Urinary bladder (tissue), 4 donors: ENCODE data around the gene NEB. TPM values are rescaled to one million over a fixed set of nuclear protein-coding genes. Genes with fewer than 3 reads are reported as not detected.

ENCODE experiments used
- DNase-seq: peaks from one replicate; pipeline ENCODE4 v3.0.0-alpha.2; 2015; ENCODE audit errors: extremely low spot score
- H3K27ac ChIP-seq: one replicate; pipeline ENCODE4 v1.5.1; 2013; ENCODE audit warnings: low read depth, mild to moderate bottlenecking, moderate library complexity
- H3K36me3 ChIP-seq: one replicate; pipeline ENCODE4 v1.6.1; 2013; ENCODE audit warnings: mild to moderate bottlenecking, moderate library complexity; ENCODE audit not compliant: insufficient read depth
- H3K4me1 ChIP-seq: one replicate; pipeline ENCODE4 v1.6.1; 2013; ENCODE audit warnings: mild to moderate bottlenecking, moderate library complexity; ENCODE audit not compliant: insufficient read depth
- H3K4me3 ChIP-seq: one replicate; pipeline ENCODE4 v1.5.1; 2013; ENCODE audit warnings: low read depth, low read length
- WGBS: extraction: QIAGEN DNeasy Blood & Tissue Kit; methylation state at CpG from one replicate; pipeline ENCODE4 v1.1.7; 2013; 5-methylcytosine and 5-hydroxymethylcytosine counted together
- polyA plus RNA-seq: library from polyadenylated mRNA; stranded (reverse); fragments of 200-250 nt; gene quantifications from one replicate; pipeline ENCODE4 v1.2.3, GENCODE V29; 2013
- total RNA-seq: library from RNA; depleted of rRNA; stranded (reverse); fragments of >200 nt; gene quantifications from one replicate; pipeline ENCODE4 v1.2.3, GENCODE V29; 2014
- donor health status: healthy with polysubstance abuse.
- donor health status: healthy.

NEB gene
- total and polyA plus RNA-seq, 2 donors = 0.29 to 79.5 TPM

DNA sequence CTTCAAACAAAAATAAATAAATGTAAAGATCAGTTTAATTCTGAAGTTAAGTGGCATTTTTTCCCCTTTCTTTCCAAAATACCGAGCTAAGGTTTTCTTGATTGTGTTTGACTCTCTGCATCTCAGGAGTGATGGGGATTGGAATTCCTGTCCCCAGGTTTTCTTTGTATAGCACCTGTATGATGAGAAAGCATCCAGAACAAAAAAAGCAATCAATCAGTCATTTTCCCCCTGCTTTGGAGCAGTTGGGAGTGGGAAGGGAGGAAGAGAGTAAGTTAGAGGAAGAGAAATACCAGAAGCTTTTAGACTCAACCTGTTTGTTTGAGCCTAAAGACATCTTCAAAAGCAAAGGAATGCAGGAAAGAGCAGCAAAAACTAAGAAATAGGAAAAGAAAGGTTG is 236.1 kb downstream of the NEB start:
- 89% methylated on average over 1 of the region's 1 CpG for WGBS
- no peaks in the 10 kb centered on the region for H3K36me3 ChIP-seq
- no peak overlapping the region for H3K27ac ChIP-seq
- H3K4me3 ChIP-seq = no peak overlapping the region
- no peak for DNase-seq
- H3K4me1 ChIP-seq = no peaks in the 10 kb centered on the region

DNA sequence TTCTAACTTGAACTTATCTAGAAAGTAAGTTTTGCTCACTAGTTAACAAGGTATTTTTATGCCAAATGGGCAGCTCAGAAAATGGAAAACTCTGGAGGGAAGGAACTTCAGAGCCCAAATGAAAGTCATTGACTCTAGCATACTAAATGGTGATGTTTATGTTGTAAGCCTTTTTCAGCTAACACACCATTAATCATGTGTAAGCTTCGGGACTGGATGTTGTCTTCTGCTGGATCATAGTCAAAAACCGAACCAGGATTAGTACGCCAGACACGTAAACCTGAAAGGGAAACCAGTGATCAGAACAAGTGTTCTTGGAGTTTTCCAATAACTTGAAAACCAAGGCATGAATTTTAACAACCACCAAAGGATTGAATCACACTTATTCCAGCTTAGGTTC is 242.8 kb downstream of the NEB start:
- no peaks in the 10 kb centered on the region for H3K36me3 ChIP-seq
- no peak for DNase-seq
- 47% methylated on average over 4 of the region's 4 CpGs for WGBS
- H3K4me1 ChIP-seq = no peaks in the 10 kb centered on the region
- H3K27ac ChIP-seq = no peak overlapping the region
- no peak overlapping the region for H3K4me3 ChIP-seq

DNA sequence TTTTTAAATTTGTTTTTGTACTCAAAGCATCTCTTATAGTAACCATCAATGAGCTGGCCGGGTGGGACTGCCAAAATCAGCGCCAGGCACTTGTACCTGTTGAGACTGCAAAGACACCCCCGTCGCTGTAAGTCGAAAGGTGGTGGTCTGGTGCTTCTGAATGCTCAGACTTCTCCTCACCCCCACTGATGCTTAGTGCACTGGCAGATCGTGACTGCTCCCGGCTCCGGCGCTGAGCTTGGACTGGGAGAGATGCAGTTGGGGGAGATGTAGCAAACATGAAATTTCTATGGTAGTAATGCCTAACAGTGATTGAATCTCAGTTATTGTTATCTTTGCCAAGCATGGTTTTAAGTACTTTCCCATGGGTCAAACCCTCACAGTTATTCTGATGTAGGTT is 244.0 kb downstream of the NEB start:
- DNase-seq = no peak
- H3K4me3 ChIP-seq = no peak overlapping the region
- H3K27ac ChIP-seq = no peak overlapping the region
- WGBS = 95% methylated on average over 9 of the region's 9 CpGs
- H3K4me1 ChIP-seq = no peaks in the 10 kb centered on the region
- no peaks in the 10 kb centered on the region for H3K36me3 ChIP-seq

DNA sequence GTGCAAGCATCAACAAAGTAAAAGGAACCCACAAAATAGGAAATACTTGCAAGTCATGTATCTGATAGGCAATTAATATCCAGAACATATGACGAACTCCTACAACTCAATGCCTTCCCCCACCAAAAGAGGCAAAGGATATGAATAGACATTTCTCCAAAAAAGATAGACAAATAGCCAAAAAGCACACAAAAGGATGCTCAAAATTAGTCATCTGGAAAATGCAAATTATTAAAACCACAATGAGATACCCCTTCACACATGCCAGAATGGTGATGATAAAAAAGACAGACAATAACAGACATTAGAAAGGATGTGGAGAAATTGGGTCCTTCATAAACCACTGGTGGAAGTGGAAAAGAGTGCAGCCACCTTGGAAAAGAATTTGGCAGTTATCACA is 248.2 kb downstream of the NEB start:
- no peaks in the 10 kb centered on the region for H3K4me1 ChIP-seq
- WGBS = 95% methylated on average over 1 of the region's 1 CpG
- no peak overlapping the region for H3K4me3 ChIP-seq
- H3K27ac ChIP-seq = no peak overlapping the region
- no peaks in the 10 kb centered on the region for H3K36me3 ChIP-seq
- no peak for DNase-seq

DNA sequence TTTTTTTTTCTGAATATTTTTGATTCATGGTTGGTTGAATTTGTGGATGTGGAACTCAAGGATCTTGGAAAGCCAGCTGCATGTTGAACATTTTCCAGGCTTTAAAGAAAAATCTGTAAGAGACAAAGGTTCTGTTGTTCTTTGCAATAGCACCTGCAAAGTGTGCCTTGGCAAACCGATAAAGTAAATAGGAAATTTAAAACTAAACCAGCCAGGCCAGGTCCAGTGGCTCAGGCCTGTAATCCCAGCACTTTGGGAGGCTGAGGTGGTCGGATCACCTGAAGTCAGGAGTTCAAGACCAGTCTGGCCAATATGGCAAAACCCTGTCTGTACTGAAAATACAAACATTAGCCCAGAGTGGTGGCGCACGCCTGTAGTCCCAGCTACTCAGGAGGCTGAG is 250.2 kb downstream of the NEB start:
- Histone ChIP-seq H3K27ac (no peak overlapping the region), H3K4me3 (no peak overlapping the region), H3K4me1 (no peaks in the 10 kb centered on the region), H3K36me3 (no peaks in the 10 kb centered on the region)
- DNase-seq = no peak
- WGBS = 98% methylated on average over 4 of the region's 4 CpGs

DNA sequence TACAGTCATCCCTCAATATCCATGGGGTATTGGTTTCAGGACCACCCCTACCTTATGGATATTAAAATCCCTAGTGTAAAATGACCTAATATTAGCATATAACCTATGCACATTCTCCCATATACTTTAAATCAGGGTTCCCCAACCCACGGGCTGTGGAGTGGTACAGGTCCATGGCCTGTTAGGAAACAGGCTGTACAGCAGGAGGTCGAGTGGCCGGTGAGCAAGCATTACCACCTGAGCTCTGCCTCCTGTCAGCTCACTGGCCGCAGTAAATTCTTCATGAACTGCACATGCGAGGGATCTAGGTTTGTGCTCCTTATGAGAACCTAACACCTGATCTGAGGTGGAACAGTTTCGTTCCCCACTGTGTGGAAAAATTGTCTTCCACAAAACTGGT is 250.7 kb downstream of the NEB start:
- H3K27ac ChIP-seq = no peak overlapping the region
- H3K4me1 ChIP-seq = no peaks in the 10 kb centered on the region
- WGBS = 97% methylated on average over 6 of the region's 6 CpGs
- no peaks in the 10 kb centered on the region for H3K36me3 ChIP-seq
- no peak overlapping the region for H3K4me3 ChIP-seq
- no peak for DNase-seq

DNA sequence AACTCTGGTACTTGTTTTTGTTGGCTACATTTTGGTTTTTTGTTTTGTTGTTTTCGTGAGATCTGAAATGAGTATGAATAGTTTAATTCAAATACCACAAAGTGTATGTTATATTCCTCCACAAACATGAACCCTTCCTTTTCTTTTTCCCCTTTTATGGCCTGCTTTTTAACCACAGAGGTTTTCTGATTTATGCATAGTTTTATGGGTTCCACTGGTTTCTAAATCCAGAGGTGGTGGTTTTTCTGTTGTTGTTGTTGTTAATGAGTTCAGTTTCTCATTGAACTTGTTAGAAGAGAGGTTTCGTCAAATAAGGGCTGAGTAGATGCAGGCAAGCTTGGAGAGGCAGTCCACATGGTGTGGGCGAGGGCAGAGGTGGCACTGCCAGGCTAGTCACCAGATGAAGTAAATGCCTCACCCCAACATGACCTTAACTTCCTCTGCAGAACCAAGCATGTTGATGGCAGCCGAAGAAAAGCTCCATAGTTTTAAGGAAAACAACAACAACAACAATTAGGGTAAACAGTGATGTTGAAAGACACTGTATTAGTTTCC is 252.0 kb downstream of the NEB start:
- Histone ChIP-seq H3K27ac (no peak overlapping the region), H3K36me3 (no peaks in the 10 kb centered on the region), H3K4me3 (no peak overlapping the region), H3K4me1 (no peaks in the 10 kb centered on the region)
- no peak for DNase-seq
- 95% methylated on average over 4 of the region's 4 CpGs for WGBS

DNA sequence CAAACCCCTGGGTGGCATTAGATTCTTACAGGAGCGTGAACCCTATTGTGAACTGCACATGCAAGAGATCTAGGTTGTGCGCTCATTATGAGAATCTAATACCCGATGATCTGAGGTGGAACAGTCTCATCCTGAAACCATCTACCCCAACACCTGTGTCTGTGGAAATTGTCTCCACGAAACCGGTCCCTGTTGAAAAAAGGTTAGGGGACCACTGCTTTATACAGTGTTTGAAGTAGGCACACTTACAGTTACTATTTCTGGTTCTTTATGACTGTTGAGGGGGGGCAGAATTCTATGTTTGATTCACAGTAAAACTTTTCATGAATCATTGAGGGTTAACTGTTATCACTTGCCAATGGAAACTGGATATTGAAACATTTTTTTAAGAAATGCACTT is 252.5 kb downstream of the NEB start:
- Histone ChIP-seq H3K27ac (no peak overlapping the region), H3K4me3 (no peak overlapping the region), H3K36me3 (no peaks in the 10 kb centered on the region), H3K4me1 (no peaks in the 10 kb centered on the region)
- 97% methylated on average over 5 of the region's 5 CpGs for WGBS
- no peak for DNase-seq

DNA sequence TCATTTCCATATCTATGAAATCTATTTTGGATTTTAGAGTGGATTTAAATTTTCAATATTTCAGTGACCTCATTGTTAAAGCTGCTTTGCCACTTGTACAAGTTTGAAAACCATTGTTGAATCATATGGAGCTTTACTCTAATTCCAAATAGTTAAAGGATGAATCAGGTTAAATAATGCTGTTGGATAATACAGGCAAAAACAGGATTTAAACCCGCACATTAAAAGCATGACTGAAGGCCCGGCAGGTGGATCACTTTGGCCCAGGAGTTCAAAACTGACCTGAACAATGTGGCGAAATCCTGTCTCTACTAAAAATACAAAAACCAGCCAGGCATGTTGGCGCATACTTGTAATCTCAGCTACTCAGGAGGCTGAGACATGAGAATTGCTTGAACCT is 256.3 kb downstream of the NEB start:
- 96% methylated on average over 4 of the region's 4 CpGs for WGBS
- DNase-seq = no peak

DNA sequence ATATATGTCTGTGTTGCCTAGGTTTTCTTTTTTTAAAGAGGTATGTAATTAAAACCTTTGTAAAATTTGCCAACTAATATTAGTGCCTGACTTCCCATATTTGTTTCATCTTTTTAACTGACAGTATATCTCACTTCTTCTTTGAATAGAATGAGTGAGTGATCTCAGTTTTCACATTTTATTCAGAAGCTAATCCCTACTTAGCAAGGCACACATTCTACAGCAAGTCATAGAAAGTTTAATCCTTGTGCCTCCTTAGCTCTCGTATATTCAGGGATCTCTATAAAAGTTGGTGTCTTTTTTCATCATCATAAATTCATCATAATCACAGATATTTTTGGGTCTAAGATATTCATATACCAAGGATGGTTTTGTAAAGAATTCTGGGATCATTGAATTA is 258.0 kb downstream of the NEB start:
- no peak overlapping the region for H3K27ac ChIP-seq
- no peak for DNase-seq
- no peak overlapping the region for H3K4me3 ChIP-seq
- WGBS = 86% methylated on average over 1 of the region's 1 CpG
- H3K36me3 ChIP-seq = no peaks in the 10 kb centered on the region
- H3K4me1 ChIP-seq = no peaks in the 10 kb centered on the region

More for the DNA sequence above, 256.3 kb downstream of the NEB start:
- Histone ChIP-seq H3K27ac (no peak overlapping the region), H3K4me3 (no peak overlapping the region), H3K36me3 (no peaks in the 10 kb centered on the region), H3K4me1 (no peaks in the 10 kb centered on the region)

DNA sequence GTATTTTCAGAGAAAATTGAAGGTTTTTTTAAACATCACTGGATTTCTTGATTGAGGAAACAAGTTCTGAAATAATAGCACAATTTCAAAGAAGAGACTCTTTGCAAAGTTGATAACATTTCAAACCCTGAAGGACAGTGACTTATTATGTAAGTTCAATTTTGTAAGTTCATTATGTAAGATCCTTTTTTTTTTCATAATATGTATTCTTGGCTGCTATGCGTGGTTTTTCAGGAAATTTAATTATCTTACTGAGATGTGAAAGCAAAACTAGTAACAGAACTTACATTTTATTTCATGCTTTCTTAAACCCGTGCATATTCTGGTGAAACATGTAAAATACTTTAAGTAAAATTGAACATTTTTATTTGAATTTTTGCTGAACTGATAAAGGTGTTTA is 259.2 kb downstream of the NEB start:
- no peak for DNase-seq
- WGBS = 83% methylated on average over 2 of the region's 2 CpGs

DNA sequence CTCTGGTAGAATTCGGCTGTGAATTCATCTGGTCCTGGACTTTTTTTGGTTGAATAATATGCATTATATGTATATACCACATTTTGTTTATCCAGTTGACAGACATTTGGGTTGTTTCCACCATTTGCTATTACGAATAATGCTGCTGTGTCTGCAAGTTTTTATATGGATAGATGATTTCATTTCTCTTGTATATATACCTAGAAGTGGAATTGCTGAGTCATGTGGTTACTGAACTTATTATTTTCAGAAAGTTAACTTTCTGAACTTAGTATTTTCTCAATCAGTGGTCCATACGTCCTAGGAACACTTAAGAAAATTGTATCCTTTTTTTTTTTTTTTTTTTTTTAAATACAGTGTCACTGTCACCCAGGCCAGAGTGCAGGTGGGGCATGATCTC is 261.3 kb downstream of the NEB start:
- 73% methylated on average over 3 of the region's 3 CpGs for WGBS
- H3K27ac ChIP-seq = no peak overlapping the region
- peaks cover 4% of the 10 kb centered on the region for H3K36me3 ChIP-seq
- no peak for DNase-seq
- H3K4me1 ChIP-seq = no peaks in the 10 kb centered on the region
- H3K4me3 ChIP-seq = no peak overlapping the region

More for the DNA sequence above, 259.2 kb downstream of the NEB start:
- Histone ChIP-seq H3K4me1 (no peaks in the 10 kb centered on the region), H3K36me3 (no peaks in the 10 kb centered on the region), H3K27ac (no peak overlapping the region), H3K4me3 (no peak overlapping the region)

DNA sequence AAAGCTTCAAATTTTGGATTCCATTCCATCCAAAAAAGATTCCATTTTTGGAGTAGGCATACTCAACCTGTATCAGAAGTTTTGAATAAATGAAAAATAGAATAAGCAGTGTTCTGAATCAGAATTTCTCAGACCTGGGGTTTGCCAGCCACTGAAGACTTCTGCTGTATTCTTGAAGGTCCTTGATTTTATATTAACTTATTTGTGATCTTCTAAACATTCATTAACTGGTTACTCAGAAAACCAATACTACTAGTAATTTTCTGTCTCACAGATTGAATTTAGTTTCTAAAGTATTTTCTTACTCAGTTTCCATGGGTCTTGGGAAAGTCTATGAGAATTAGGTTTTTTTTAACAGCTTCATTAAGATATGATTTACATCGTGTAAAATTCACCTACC is 263.7 kb downstream of the NEB start:
- DNase-seq = no peak
- no peaks in the 10 kb centered on the region for H3K4me1 ChIP-seq
- peaks cover 6% of the 10 kb centered on the region for H3K36me3 ChIP-seq
- no peak overlapping the region for H3K4me3 ChIP-seq
- 99% methylated on average over 1 of the region's 1 CpG for WGBS
- H3K27ac ChIP-seq = no peak overlapping the region

DNA sequence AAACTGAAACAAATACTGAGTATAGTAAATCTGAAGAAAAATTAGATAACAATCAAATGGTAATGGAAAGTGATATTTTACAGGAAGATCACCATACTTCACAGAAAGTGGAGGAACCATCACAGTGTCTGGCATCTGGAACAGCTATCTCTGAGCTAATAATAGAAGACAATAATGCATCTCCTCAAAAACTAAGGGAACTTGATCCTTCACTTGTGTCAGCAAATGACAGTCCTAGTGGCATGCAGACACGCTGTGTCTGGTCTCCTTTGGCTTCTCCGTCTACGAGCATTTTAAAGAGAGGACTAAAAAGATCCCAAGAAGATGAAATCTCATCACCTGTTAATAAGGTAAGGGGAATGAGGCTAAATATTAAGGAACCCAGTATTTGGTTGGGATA is 268.5 kb downstream of the NEB start:
- WGBS = 97% methylated on average over 3 of the region's 3 CpGs
- Histone ChIP-seq H3K27ac (no peak overlapping the region), H3K4me3 (no peak overlapping the region), H3K36me3 (peaks cover 8% of the 10 kb centered on the region), H3K4me1 (no peaks in the 10 kb centered on the region)
- no peak for DNase-seq

DNA sequence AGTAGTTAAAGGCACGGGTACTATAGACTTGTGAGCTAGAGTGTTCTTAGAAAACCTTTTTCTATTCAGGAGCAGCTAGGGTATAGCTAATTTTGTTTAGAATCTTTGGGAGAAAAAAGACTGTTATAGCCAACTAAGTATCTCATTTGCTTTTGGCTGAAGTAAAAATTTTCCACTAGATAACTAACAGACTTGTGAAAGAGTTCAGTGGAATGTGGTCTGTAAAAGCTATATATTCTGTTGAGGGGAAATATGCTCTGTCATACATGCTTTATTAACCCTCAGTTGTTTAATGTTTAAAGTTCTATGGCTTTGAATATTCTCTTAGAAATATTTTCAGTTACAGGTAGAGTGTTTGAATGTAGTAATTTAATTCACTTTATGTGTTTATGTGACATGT is 274.9 kb downstream of the NEB start:
- 75% methylated on average over 1 of the region's 1 CpG for WGBS
- no peaks in the 10 kb centered on the region for H3K4me1 ChIP-seq
- H3K4me3 ChIP-seq = no peak overlapping the region
- DNase-seq = no peak
- H3K27ac ChIP-seq = no peak overlapping the region
- H3K36me3 ChIP-seq = peaks cover 4% of the 10 kb centered on the region
